Adipocyte (in vitro differentiated cells): Measurements from ENCODE around the gene THRSP.
A peak's percentile ranks its signal among the peaks of the same experiment; 100 is the strongest.

Experiments
- DNase-seq: peaks from one replicate; pipeline ENCODE4 v3.0.0-alpha.2; 2015; ENCODE audit warnings: low read depth
- H3K27me3 ChIP-seq: replicated peaks from 2 replicates; pipeline ENCODE4 v1.7.0; 2013; ENCODE audit warnings: mild to moderate bottlenecking, low read length, moderate library complexity; ENCODE audit not compliant: control insufficient read depth, insufficient read depth
- H3K36me3 ChIP-seq: 2 replicates; pipeline ENCODE4 v1.7.0; 2013; ENCODE audit warnings: low read length, mild to moderate bottlenecking, moderate library complexity; ENCODE audit not compliant: control insufficient read depth, insufficient read depth, severe bottlenecking
- H3K4me1 ChIP-seq: 2 replicates; pipeline ENCODE4 v1.7.0; 2013; ENCODE audit warnings: mild to moderate bottlenecking, low read length, moderate library complexity; ENCODE audit not compliant: control insufficient read depth, insufficient read depth
- H3K4me3 ChIP-seq: 2 replicates; pipeline ENCODE4 v1.7.0; 2013; ENCODE audit warnings: mild to moderate bottlenecking, low read length, moderate library complexity
- H3K9ac ChIP-seq: 2 replicates; pipeline ENCODE4 v1.7.0; 2013; ENCODE audit warnings: mild to moderate bottlenecking, low read length, moderate library complexity
- H3K9me3 ChIP-seq: 2 replicates; pipeline ENCODE4 v1.7.0; 2013; ENCODE audit warnings: mild to moderate bottlenecking, low read length, moderate library complexity; ENCODE audit not compliant: control insufficient read depth

Gene THRSP

DNA sequence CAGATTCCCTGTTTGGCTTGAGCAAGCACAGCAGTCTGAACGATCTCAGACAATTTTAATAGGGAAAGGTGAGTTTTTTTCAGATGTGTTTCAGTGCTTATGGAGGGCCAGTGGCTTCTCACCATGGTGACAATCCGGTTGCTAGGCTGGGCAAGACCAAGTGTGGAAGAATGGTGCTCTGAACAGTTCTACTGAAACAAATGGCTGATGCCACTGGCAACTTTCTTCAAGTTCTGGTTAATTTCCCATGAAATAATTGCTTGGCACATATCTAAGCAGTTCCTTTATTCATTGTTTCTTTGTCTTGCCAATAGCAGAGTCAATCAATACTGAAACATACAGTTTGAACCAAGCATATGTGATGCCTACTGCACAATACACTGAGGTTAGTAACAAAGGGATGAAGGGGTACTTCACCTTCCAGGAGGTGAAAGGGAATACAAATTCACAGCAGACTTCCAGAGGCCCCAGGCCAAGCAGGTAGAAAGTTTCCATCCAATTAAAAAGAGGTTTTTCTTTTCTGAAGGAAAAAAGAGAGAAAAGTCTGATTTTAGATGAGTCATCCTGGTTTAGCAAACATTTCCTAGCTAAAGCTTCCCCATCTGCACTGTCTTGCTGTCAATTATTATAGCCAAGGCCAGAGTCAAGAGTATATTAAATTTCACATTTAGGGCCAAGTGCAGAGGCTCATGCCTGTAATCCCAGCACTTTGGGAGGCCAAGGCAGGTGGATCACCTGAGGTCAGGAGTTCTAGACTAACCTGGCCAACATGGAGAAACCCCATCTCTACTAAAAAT, 37.2 kb downstream of the THRSP start:
- DNase-seq, result peak; percentile 42
- no peaks in the 10 kb centered on the region for H3K9me3 ChIP-seq
- H3K4me1 ChIP-seq, result no peaks in the 10 kb centered on the region
- no peak overlapping the region for H3K4me3 ChIP-seq
- peaks cover 57% of the 10 kb centered on the region for H3K36me3 ChIP-seq
- no peak overlapping the region for H3K9ac ChIP-seq
- H3K27me3 ChIP-seq, result no peaks in the 10 kb centered on the region

DNA sequence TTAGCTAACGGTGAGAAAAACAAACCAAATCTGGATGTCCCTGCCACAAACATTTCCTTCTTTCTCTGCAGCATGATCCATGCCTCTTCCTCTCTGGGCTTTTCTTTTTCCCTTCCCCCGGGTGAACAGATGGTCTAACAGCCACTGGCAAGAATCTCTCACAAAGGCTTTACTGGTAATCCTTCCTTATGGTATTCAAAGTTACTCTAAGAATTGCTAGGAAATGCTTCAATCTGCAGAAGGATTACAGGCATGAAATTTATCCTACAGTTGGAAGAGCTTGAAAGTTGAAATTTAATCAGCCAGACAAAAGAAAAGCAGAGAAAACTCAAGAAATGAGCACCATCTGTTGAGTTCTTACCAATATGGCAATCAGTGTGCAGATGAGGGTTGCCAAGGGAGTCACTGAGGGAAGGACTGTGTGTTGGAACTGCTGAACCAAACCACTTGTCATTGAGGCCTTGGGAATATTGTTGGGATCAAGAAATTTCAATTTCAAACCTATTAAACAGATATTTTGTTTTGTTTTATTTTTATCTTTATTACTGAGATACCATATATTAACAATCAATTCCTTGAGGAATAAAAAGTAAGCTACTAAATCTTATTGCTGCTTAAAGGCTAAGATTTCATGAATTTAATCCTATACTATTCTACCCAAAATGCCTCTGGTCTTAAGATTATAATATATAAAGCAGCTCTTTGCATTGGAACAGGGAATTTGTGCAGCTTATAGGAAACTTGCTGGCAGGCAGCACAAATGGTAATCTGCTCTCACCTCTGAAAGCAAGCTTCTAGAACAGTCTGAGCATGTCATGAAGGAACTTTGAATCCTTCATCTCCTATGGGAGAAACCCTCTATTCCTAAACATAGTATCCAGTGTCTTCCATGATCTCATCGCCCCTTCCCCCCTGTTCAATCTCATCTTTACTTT, 45.7 kb downstream of the THRSP start:
- peak; percentile 25 for DNase-seq
- Histone ChIP-seq H3K9me3 (no peaks in the 10 kb centered on the region), H3K27me3 (no peaks in the 10 kb centered on the region), H3K9ac (no peak overlapping the region), H3K4me1 (peaks cover 8% of the 10 kb centered on the region), H3K4me3 (no peak overlapping the region), H3K36me3 (peaks cover 47% of the 10 kb centered on the region)

DNA sequence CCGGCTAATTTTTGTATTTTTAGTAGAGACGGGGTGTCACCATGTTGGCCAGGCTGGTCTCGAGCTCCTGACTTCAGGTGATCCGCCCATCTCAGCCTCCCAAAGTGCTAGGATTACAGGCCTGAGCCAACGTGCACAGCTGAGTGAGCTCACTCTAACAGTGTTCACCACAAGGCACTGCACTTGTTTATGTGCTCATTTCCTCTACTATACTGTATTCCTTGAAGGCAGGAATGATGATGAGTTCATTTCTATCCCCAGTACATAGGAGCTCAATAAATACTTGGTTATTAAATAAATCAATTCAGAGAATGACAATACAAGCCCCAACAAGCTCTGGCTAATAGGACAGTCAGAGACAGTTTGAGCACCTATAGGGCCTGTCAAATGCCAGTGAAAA, 46.7 kb downstream of the THRSP start:
- Histone ChIP-seq H3K4me3 (no peak overlapping the region), H3K9me3 (no peaks in the 10 kb centered on the region), H3K4me1 (peaks cover 8% of the 10 kb centered on the region), H3K27me3 (no peaks in the 10 kb centered on the region), H3K9ac (no peak overlapping the region), H3K36me3 (peaks cover 47% of the 10 kb centered on the region)
- no peak for DNase-seq

DNA sequence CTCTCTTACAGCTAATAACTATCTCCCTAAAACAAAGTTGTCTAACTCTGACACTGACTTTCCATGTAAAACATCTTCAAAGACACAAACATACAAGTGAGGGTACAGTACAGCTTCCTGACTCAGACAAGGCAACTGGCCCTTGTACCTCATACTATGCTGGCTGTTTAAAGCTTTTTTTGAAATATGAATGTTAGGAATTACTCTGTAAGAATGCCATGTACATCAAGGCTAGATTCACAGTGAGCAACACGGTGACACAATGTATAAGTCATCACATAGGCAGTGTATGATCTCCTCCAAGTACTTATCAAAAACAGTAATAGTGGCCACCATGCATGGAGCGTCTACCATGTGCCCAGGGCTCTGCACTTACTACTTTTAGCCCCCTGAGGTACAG, 47.2 kb downstream of the THRSP start:
- Histone ChIP-seq H3K9ac (no peak overlapping the region), H3K4me3 (no peak overlapping the region), H3K36me3 (peaks cover 46% of the 10 kb centered on the region), H3K9me3 (no peaks in the 10 kb centered on the region), H3K27me3 (no peaks in the 10 kb centered on the region), H3K4me1 (peaks cover 8% of the 10 kb centered on the region)
- peak; percentile 43 for DNase-seq

DNA sequence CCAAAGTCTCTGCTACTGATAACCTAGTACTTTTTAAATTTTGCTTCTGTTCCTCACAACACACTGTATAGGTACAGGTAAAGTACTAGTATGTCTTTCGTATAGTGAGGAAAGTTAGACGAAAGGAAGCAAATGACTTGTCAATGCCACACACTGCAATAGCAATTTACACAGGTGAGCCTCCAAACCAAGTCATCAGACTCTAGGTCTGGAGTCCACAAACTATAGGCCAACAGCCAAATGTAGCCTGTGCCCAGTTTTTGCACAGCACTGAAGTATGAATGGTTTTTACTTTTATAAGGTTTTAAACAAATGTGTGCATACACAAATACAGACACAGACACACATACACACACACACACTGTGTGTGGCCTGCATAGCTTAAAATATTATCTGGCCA, 47.6 kb downstream of the THRSP start:
- peaks cover 43% of the 10 kb centered on the region for H3K36me3 ChIP-seq
- H3K4me1 ChIP-seq, result peaks cover 8% of the 10 kb centered on the region

DNA sequence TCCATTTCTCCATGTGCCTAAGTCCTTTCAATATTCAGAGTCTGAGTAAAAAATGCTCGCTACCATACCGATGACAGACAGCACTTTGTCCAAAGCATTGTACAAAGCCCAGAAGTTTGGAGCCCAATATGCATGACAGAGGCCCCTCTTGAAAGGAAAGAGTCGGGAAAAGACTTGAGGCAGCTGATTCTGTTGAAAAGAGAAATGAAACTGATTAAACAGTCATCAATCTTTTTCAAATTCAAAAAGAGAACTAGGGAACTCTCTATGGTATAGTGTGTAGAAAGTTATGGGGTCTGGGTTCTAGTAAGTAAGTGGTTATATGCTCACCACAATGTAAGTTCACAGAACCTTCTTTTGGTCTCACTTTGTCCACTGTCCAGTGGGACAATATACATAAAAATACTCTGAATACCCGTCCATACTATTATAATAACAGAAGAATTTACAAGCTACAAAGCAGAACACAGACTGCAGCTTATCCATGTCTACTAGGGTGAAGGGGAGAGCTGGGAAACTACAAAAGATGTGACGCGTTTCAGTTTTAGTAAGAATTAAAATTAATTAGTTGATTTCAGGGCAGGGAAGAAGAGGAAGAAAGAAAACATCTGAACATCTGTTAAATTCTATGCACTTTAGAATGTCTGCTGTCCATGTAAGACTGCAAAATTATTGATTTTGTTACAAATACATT, 49.1 kb downstream of the THRSP start:
- no peak overlapping the region for H3K4me3 ChIP-seq

More for the DNA sequence above, 47.6 kb downstream of the THRSP start:
- Histone ChIP-seq H3K9ac (no peak overlapping the region), H3K4me3 (no peak overlapping the region), H3K27me3 (no peaks in the 10 kb centered on the region), H3K9me3 (no peaks in the 10 kb centered on the region)
- no peak for DNase-seq

More for the DNA sequence above, 49.1 kb downstream of the THRSP start:
- no peaks in the 10 kb centered on the region for H3K27me3 ChIP-seq
- H3K9me3 ChIP-seq, result no peaks in the 10 kb centered on the region
- H3K4me1 ChIP-seq, result peaks cover 8% of the 10 kb centered on the region
- DNase-seq, result no peak
- no peak overlapping the region for H3K9ac ChIP-seq
- H3K36me3 ChIP-seq, result peaks cover 43% of the 10 kb centered on the region
